PFSK-1 (cell line): ENCODE data around the gene LTV1.

Experiments used
- FOXP2 ChIP-seq: optimal IDR thresholded peaks from 2 replicates; pipeline ENCODE3; 2011; ENCODE audit warnings: borderline replicate concordance, control low read depth, inconsistent platforms; ENCODE audit not compliant: insufficient read depth; ENCODE audit errors: extremely low read length, extremely low read depth
- POLR2AphosphoS5 ChIP-seq: IDR thresholded peaks from 2 replicates; pipeline ENCODE4 v1.6.1; 2012; ENCODE audit warnings: low read depth, mild to moderate bottlenecking, control low read depth, low read length, moderate library complexity
- REST ChIP-seq, 2 experiments: IDR thresholded peaks; 2 replicates each; pipeline versions ENCODE4 v1.6.1 to v1.8.0; 2011 to 2012; ENCODE audit warnings: low read depth in 2 of 2, low read length in 2 of 2, control low read depth in 1 of 2, inconsistent platforms in 1 of 2, mild to moderate bottlenecking in 1 of 2, moderate library complexity in 1 of 2; ENCODE audit not compliant: insufficient read depth in 1 of 2
- SIN3A ChIP-seq: IDR thresholded peaks from 2 replicates; pipeline ENCODE4 v1.6.1; 2012; ENCODE audit warnings: mild to moderate bottlenecking, low read length, moderate library complexity, borderline replicate concordance; ENCODE audit not compliant: insufficient read depth
- TAF1 ChIP-seq: IDR thresholded peaks from 2 replicates; pipeline ENCODE4 v1.6.1; 2012; ENCODE audit warnings: low read length, control low read depth, borderline replicate concordance; ENCODE audit not compliant: insufficient read depth

Gene LTV1

GRCh38 chr6:143863771-143864170 lies 20.6 kb downstream of the LTV1 start:
- no peak for TF ChIP-seq FOXP2
- TF ChIP-seq POLR2AphosphoS5, result no peak
- TF ChIP-seq TAF1, result no peak
- TF ChIP-seq REST (IDR thresholded peaks at IDR 0.05; ENCODE audit: insufficient read depth in 1 of 2, low read depth in 2 of 2, low read length in 2 of 2), result no peak
- TF ChIP-seq SIN3A, result no peak

GRCh38 chr6:143864234-143864633 lies 21.1 kb downstream of the LTV1 start, which contains the start of gene ZC2HC1B:
TSS of gene ZC2HC1B (plus strand) at chr6:143864474. CDS start at chr6:143864540, 66 bp downstream.
- no peak for TF ChIP-seq TAF1
- no peak for TF ChIP-seq REST (IDR thresholded peaks at IDR 0.05; ENCODE audit: insufficient read depth in 1 of 2, low read depth in 2 of 2, low read length in 2 of 2)

GRCh38 chr6:143867236-143867635 lies 24.1 kb downstream of the LTV1 start:
- TF ChIP-seq FOXP2, result no peak
- TF ChIP-seq SIN3A, result no peak
- no peak for TF ChIP-seq POLR2AphosphoS5
- no peak for TF ChIP-seq TAF1
- TF ChIP-seq REST (IDR thresholded peaks at IDR 0.05; ENCODE audit: insufficient read depth in 1 of 2, low read depth in 2 of 2, low read length in 2 of 2), result no peak

GRCh38 chr6:143872201-143872600 lies 29.1 kb downstream of the LTV1 start:
- no peak for TF ChIP-seq FOXP2
- no peak for TF ChIP-seq TAF1
- TF ChIP-seq REST (IDR thresholded peaks at IDR 0.05; ENCODE audit: insufficient read depth in 1 of 2, low read depth in 2 of 2, low read length in 2 of 2), result no peak
- no peak for TF ChIP-seq SIN3A
- TF ChIP-seq POLR2AphosphoS5, result no peak

- TF ChIP-seq POLR2AphosphoS5 (no peak), TAF1 (no peak), FOXP2 (no peak), REST (IDR thresholded peaks at IDR 0.05; ENCODE audit: insufficient read depth in 1 of 2, low read depth in 2 of 2, low read length in 2 of 2) (no peak), SIN3A (no peak)
Observed at GRCh38 chr6:143877584-143878271, 34.6 kb downstream of the LTV1 start.
